Peyer's patch (tissue), 4 donors: Measurements from ENCODE around the gene RFXAP.

Experiments
- POLR2A ChIP-seq, 2 donors: fragments of 450-650 bp; IDR thresholded peaks; one replicate each; pipeline ENCODE4 v1.5.1; 2017; ENCODE audit warnings: antibody characterized with exemption in 2 of 2, mild to moderate bottlenecking in 2 of 2, moderate library complexity in 2 of 2
- TF ChIP-seq, protein P1 (sequence below), 6 experiments: fragments of 450-650 bp in 4 of 6; fragments of 200-600 bp in 2 of 6; sonication (generic) in 1 of 6; IDR thresholded peaks; one replicate each; pipeline ENCODE4 v1.5.1; 2017 to 2019; ENCODE audit warnings: antibody characterized with exemption in 6 of 6, mild to moderate bottlenecking in 3 of 6, moderate library complexity in 1 of 6

DNA sequence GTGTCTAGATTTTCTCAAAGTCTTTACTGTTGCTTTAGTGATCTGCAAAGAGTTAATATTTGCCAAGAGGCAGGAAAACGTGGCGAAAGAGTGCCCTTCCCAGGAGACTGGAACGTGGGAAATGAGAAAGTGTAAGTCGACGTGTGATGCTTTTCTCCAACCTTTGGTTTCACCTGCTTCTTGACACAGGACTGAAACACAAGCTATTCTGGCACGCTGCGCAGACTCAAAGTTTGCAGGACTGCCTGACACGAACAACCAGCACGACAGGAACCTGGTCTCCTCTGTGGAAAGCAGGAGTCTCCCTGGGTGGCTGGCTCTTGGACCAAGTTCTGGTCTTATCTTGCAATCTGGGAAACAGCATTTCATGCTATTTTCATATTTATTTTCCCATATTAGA lies 28.6 kb downstream of the RFXAP start:
- TF ChIP-seq, protein P1, sequence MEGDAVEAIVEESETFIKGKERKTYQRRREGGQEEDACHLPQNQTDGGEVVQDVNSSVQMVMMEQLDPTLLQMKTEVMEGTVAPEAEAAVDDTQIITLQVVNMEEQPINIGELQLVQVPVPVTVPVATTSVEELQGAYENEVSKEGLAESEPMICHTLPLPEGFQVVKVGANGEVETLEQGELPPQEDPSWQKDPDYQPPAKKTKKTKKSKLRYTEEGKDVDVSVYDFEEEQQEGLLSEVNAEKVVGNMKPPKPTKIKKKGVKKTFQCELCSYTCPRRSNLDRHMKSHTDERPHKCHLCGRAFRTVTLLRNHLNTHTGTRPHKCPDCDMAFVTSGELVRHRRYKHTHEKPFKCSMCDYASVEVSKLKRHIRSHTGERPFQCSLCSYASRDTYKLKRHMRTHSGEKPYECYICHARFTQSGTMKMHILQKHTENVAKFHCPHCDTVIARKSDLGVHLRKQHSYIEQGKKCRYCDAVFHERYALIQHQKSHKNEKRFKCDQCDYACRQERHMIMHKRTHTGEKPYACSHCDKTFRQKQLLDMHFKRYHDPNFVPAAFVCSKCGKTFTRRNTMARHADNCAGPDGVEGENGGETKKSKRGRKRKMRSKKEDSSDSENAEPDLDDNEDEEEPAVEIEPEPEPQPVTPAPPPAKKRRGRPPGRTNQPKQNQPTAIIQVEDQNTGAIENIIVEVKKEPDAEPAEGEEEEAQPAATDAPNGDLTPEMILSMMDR (IDR thresholded peaks at IDR 0.05) = no peak
- no peak for TF ChIP-seq POLR2A (IDR thresholded peaks at IDR 0.05)
